GM12878 (cell line): ENCODE results near the gene PIK3R3.

ENCODE experiments used
- CBX5 ChIP-seq: sonication (generic); IDR thresholded peaks from 2 replicates; pipeline ENCODE4 v1.6.1; 2016; ENCODE audit warnings: low read depth, moderate library complexity, mild to moderate bottlenecking, inconsistent platforms
- CEBPB ChIP-seq, 2 experiments: fragments of 150-350 bp in 1 of 2; IDR thresholded peaks; 2 replicates each; pipeline ENCODE4 v1.6.1; 2012 to 2014; ENCODE audit warnings: low read depth in 2 of 2, low read length in 2 of 2, borderline replicate concordance in 1 of 2, inconsistent platforms in 1 of 2
- CHD1 ChIP-seq: IDR thresholded peaks from 2 replicates; pipeline ENCODE4 v1.6.1; 2012; ENCODE audit warnings: low read depth, low read length, improper control_type of control experiment
- CTCF ChIP-seq, 3 experiments: IDR thresholded peaks in 2 of 3; conservative IDR thresholded peaks in 1 of 3; 2 replicates each; pipeline ENCODE4 v1.5.1; 2011; ENCODE audit warnings: low read depth in 3 of 3, low read length in 3 of 3, mild to moderate bottlenecking in 3 of 3, control low read depth in 2 of 3, moderate library complexity in 2 of 3, inconsistent platforms in 1 of 3, mixed read lengths in 1 of 3; ENCODE audit not compliant: control insufficient read depth in 2 of 3, insufficient read depth in 1 of 3; ENCODE audit errors: extremely low read depth in 1 of 3
- EZH2 ChIP-seq: IDR thresholded peaks from 2 replicates; pipeline ENCODE4 v1.6.1; 2012; ENCODE audit warnings: low read depth, mild to moderate bottlenecking, control low read depth, inconsistent platforms, low read length, borderline replicate concordance; ENCODE audit not compliant: control insufficient read depth
- HDGF ChIP-seq: fragments of 450-650 bp; IDR thresholded peaks from 2 replicates; pipeline ENCODE4 v1.6.1; 2016; ENCODE audit warnings: antibody characterized with exemption
- JUND ChIP-seq: IDR thresholded peaks from 2 replicates; pipeline ENCODE4 v1.6.1; 2012; ENCODE audit warnings: low read depth, mild to moderate bottlenecking, low read length, improper control_type of control experiment, moderate library complexity
- NFIC ChIP-seq: IDR thresholded peaks from 2 replicates; pipeline ENCODE4 v1.6.1; 2012; ENCODE audit warnings: low read depth, mild to moderate bottlenecking, inconsistent platforms, low read length, moderate library complexity
- NR2C2 ChIP-seq: IDR thresholded peaks from 2 replicates; pipeline ENCODE4 v1.6.1; 2011; ENCODE audit warnings: borderline replicate concordance, low read depth; ENCODE audit not compliant: control insufficient read depth, insufficient read length
- PAX5 ChIP-seq: IDR thresholded peaks from 2 replicates; pipeline ENCODE4 v1.6.1; 2011; ENCODE audit warnings: low read depth, low read length, borderline replicate concordance
- PML ChIP-seq: IDR thresholded peaks from 2 replicates; pipeline ENCODE4 v1.6.1; 2012; ENCODE audit warnings: low read length, inconsistent platforms
- POLR2A ChIP-seq: IDR thresholded peaks from 2 replicates; pipeline ENCODE4 v1.6.1; 2011; ENCODE audit warnings: low read depth, mild to moderate bottlenecking, low read length

- TF ChIP-seq JUND (no peak), CTCF (IDR thresholded peaks at IDR 0.05 in 2 of 3, conservative IDR thresholded peaks at IDR 0.05 in 1 of 3; ENCODE audit: control insufficient read depth in 2 of 3, extremely low read depth in 1 of 3, insufficient read depth in 1 of 3, low read depth in 3 of 3, low read length in 3 of 3) (no peak), POLR2A (no peak), CHD1 (no peak), HDGF (no peak), EZH2 (no peak), PAX5 (no peak), CBX5 (no peak), NFIC (no peak), NR2C2 (no peak), PML (no peak), CEBPB (IDR thresholded peaks at IDR 0.05; ENCODE audit: borderline replicate concordance in 1 of 2, low read depth in 2 of 2, low read length in 2 of 2) (no peak)
Observed at GRCh38 chr1:46065405-46065804, 67.0 kb downstream of the PIK3R3 start.
